H1 (cell line): ENCODE results near the gene RBM14. TPM values are rescaled to one million over a fixed set of nuclear protein-coding genes. Genes with fewer than 3 reads are reported as not detected.

Experiments used
- CTCF ChIA-PET: fragments of 300-600 bp; sonication (Branson Sonifier 250); formaldehyde crosslinking; loops from one replicate; lab custom pipeline; 2021; ENCODE audit not compliant: partially characterized antibody; lab: Charles Lee
- POLR2A ChIA-PET: fragments of 300-600 bp; sonication (Branson Sonifier 250); formaldehyde crosslinking; loops from one replicate; lab custom pipeline; 2021; ENCODE audit warnings: inconsistent platforms; ENCODE audit not compliant: partially characterized antibody; lab: Charles Lee
- DNase-seq, 2 experiments: peaks; one replicate each; pipeline versions ENCODE4 v3.0.0 to v3.0.0-alpha.2; 2010 to 2022; ENCODE audit warnings: low spot score in 2 of 2, low read depth in 1 of 2, mixed read lengths in 1 of 2
- FAIRE-seq: peaks from 2 replicates; lab custom pipeline; 2011; peaks lifted over from hg19 to GRCh38; lab: Jason Lieb, UNC
- H2AFZ ChIP-seq: 2 replicates; pipeline ENCODE4 v1.8.1; 2012; ENCODE audit warnings: low read length, inconsistent platforms
- H2AK5ac ChIP-seq: 2 replicates; pipeline ENCODE4 v1.6.1; 2013; ENCODE audit warnings: low read depth, low read length
- H2BK120ac ChIP-seq: replicated peaks from 2 replicates; pipeline ENCODE3; 2013; ENCODE audit warnings: low read depth, low read length, inconsistent platforms
- H2BK12ac ChIP-seq: 2 replicates; pipeline ENCODE4 v1.6.1; 2013; ENCODE audit warnings: low read depth, low read length
- H2BK15ac ChIP-seq: 2 replicates; pipeline ENCODE4 v1.6.1; 2013; ENCODE audit warnings: low read length
- H2BK20ac ChIP-seq: 2 replicates; pipeline ENCODE4 v1.6.1; 2013; ENCODE audit warnings: low read length
- H2BK5ac ChIP-seq: 2 replicates; pipeline ENCODE4 v1.6.1; 2013; ENCODE audit warnings: low read depth, low read length
- H3K14ac ChIP-seq: 2 replicates; pipeline ENCODE4 v1.6.1; 2013; ENCODE audit warnings: inconsistent platforms; ENCODE audit not compliant: insufficient read length
- H3K18ac ChIP-seq: 2 replicates; pipeline ENCODE4 v1.6.1; 2013; ENCODE audit warnings: low read length; ENCODE audit errors: extremely low read depth
- H3K23ac ChIP-seq: 2 replicates; pipeline ENCODE4 v1.6.1; 2013; ENCODE audit warnings: inconsistent platforms; ENCODE audit not compliant: insufficient read length
- H3K23me2 ChIP-seq: 2 replicates; pipeline ENCODE4 v1.6.1; 2013; ENCODE audit warnings: low read depth, low read length
- H3K27ac ChIP-seq: 2 replicates; pipeline ENCODE4 v1.6.1; 2011; ENCODE audit warnings: low read depth, low read length, inconsistent platforms
- H3K27me3 ChIP-seq, 4 experiments: replicated peaks in 1 of 4; 1 replicate in 1 of 4; 2 replicates in 3 of 4; pipeline versions ENCODE4 v1.6.1 to v1.8.1; 2011 to 2013; ENCODE audit warnings: low read length in 3 of 4, mild to moderate bottlenecking in 3 of 4, inconsistent platforms in 2 of 4, mixed read lengths in 2 of 4, moderate library complexity in 1 of 4; ENCODE audit not compliant: control insufficient read depth in 3 of 4, insufficient read depth in 3 of 4; ENCODE audit errors: extremely low read depth in 1 of 4
- H3K36me3 ChIP-seq, 4 experiments: 2 replicates each; pipeline versions ENCODE4 v1.6.1 to v1.8.1; 2011 to 2013; ENCODE audit warnings: mild to moderate bottlenecking in 4 of 4, low read length in 3 of 4, moderate library complexity in 2 of 4, control low read depth in 1 of 4, inconsistent platforms in 1 of 4; ENCODE audit not compliant: insufficient read depth in 4 of 4, control insufficient read depth in 2 of 4
- H3K4ac ChIP-seq: replicated peaks from 2 replicates; pipeline ENCODE3; 2013; ENCODE audit warnings: low read length, low read depth, mixed read lengths, inconsistent platforms; ENCODE audit not compliant: insufficient read length
- H3K4me1 ChIP-seq, 4 experiments: replicated peaks in 1 of 4; 1 replicate in 1 of 4; 2 replicates in 3 of 4; pipeline versions ENCODE4 v1.6.1 to v1.8.1; 2011 to 2013; ENCODE audit warnings: low read length in 3 of 4, inconsistent platforms in 2 of 4, mixed read lengths in 1 of 4; ENCODE audit not compliant: insufficient read depth in 4 of 4, control insufficient read depth in 3 of 4
- H3K4me2 ChIP-seq, 2 experiments: 2 replicates each; pipeline versions ENCODE4 v1.6.1 to v1.8.1; 2011 to 2013; ENCODE audit warnings: low read depth in 2 of 2, low read length in 2 of 2, control low read depth in 1 of 2, inconsistent platforms in 1 of 2, mild to moderate bottlenecking in 1 of 2; ENCODE audit not compliant: insufficient read depth in 1 of 2
- H3K4me3 ChIP-seq, 4 experiments: fragments of 200-600, 300-600 bp in 1 of 4; sonication (generic), shearing (Covaris generic), sonication (Bioruptor Twin) in 1 of 4; 2 replicates each; pipeline versions ENCODE4 v1.5.1 to v1.8.1; 2011 to 2016; ENCODE audit warnings: low read length in 4 of 4, low read depth in 3 of 4, control low read depth in 2 of 4, inconsistent platforms in 2 of 4, mild to moderate bottlenecking in 2 of 4, mixed read lengths in 1 of 4, moderate library complexity in 1 of 4; ENCODE audit not compliant: insufficient read depth in 2 of 4; ENCODE audit errors: extremely low read depth in 1 of 4
- H3K56ac ChIP-seq: replicated peaks from 2 replicates; pipeline ENCODE3; 2013; ENCODE audit warnings: low read depth, mild to moderate bottlenecking, mixed read lengths, low read length, inconsistent platforms; ENCODE audit not compliant: insufficient read length
- H3K79me1 ChIP-seq: 2 replicates; pipeline ENCODE4 v1.6.1; 2013; ENCODE audit warnings: low read depth, low read length, control low read depth
- H3K79me2 ChIP-seq, 2 experiments: 2 replicates each; pipeline versions ENCODE4 v1.6.1 to v1.8.1; 2012 to 2013; ENCODE audit warnings: low read length in 2 of 2, mild to moderate bottlenecking in 2 of 2, inconsistent platforms in 1 of 2; ENCODE audit not compliant: insufficient read depth in 2 of 2, control insufficient read depth in 1 of 2
- H3K9ac ChIP-seq, 4 experiments: replicated peaks in 1 of 4; 1 replicate in 1 of 4; 2 replicates in 3 of 4; pipeline versions ENCODE4 v1.6.1 to v1.8.1; 2011 to 2013; ENCODE audit warnings: low read depth in 3 of 4, low read length in 3 of 4, control low read depth in 2 of 4, mild to moderate bottlenecking in 2 of 4, moderate library complexity in 2 of 4, inconsistent platforms in 1 of 4; ENCODE audit errors: extremely low read depth in 1 of 4
- H3K9me3 ChIP-seq, 2 experiments: 2 replicates each; pipeline versions ENCODE4 v1.6.1 to v1.8.1; 2012 to 2013; ENCODE audit warnings: mild to moderate bottlenecking in 2 of 2, moderate library complexity in 2 of 2, control low read depth in 1 of 2, inconsistent platforms in 1 of 2, low read depth in 1 of 2, low read length in 1 of 2, mixed read lengths in 1 of 2; ENCODE audit not compliant: insufficient read depth in 2 of 2
- H4K20me1 ChIP-seq, 2 experiments: replicated peaks in 1 of 2; 2 replicates each; pipeline versions ENCODE3 to v1.8.1; 2011 to 2013; ENCODE audit warnings: inconsistent platforms in 2 of 2, low read length in 2 of 2, mild to moderate bottlenecking in 1 of 2; ENCODE audit not compliant: insufficient read depth in 2 of 2, control insufficient read depth in 1 of 2
- H4K5ac ChIP-seq: 2 replicates; pipeline ENCODE4 v1.6.1; 2013; ENCODE audit warnings: low read length, low read depth, mixed read lengths, inconsistent platforms; ENCODE audit not compliant: insufficient read length
- H4K8ac ChIP-seq: 2 replicates; pipeline ENCODE4 v1.8.0; 2013; ENCODE audit warnings: mild to moderate bottlenecking, moderate library complexity, low read length, inconsistent platforms; ENCODE audit not compliant: insufficient read depth; ENCODE audit errors: extremely low read depth
- H4K91ac ChIP-seq: replicated peaks from 2 replicates; pipeline ENCODE3; 2013; ENCODE audit warnings: low read length, mixed read lengths, inconsistent platforms; ENCODE audit not compliant: insufficient read length
- CEBPB ChIP-seq: IDR thresholded peaks from 2 replicates; pipeline ENCODE4 v1.6.1; 2012; ENCODE audit warnings: low read depth, low read length
- PHF8 ChIP-seq: fragments of 200-600 bp; sonication (generic); conservative IDR thresholded peaks from 2 replicates; pipeline ENCODE4 v1.7.1; 2012; ENCODE audit warnings: low read depth, mild to moderate bottlenecking, inconsistent platforms, low read length, moderate library complexity
- RXRA ChIP-seq: IDR thresholded peaks from 2 replicates; pipeline ENCODE4 v1.6.1; 2011; ENCODE audit warnings: low read depth, mild to moderate bottlenecking, low read length, moderate library complexity; ENCODE audit not compliant: insufficient read depth
- SIX5 ChIP-seq: IDR thresholded peaks from 2 replicates; pipeline ENCODE4 v1.6.1; 2011; ENCODE audit warnings: mild to moderate bottlenecking, low read depth, low read length
- WGBS, 2 experiments: shearing (Covaris generic) in 1 of 2; methylation state at CpG; one replicate each; pipeline versions ENCODE4 v1.1.6 to v1.1.7; 2013 to 2015; ENCODE audit warnings: low lambda C conversion rate in 2 of 2, mixed read lengths in 2 of 2, inconsistent platforms in 1 of 2, low coverage in 1 of 2, missing lambda C conversion rate in 1 of 2; ENCODE audit not compliant: insufficient replicate concordance in 2 of 2, insufficient coverage in 1 of 2, insufficient read length in 1 of 2; ENCODE audit errors: extremely low coverage in 1 of 2, missing lambda C conversion rate in 1 of 2; 5-methylcytosine and 5-hydroxymethylcytosine counted together
- polyA plus RNA-seq, 7 experiments: library from polyadenylated mRNA; depleted of rRNA in 3 of 7; stranded (reverse) in 5 of 7; unstranded in 2 of 7; fragments of >200 nt in 5 of 7; fragments of 200-250 nt in 2 of 7; gene quantifications; 1 replicate in 5 of 7; 2 replicates in 1 of 7; 4 replicates in 1 of 7; pipeline versions ENCODE4 v1.2.1 to v1.2.3, GENCODE V29; 2011 to 2013; ENCODE audit warnings: missing spikeins in 2 of 7, mixed read lengths in 2 of 7
- total RNA-seq: library from RNA; stranded (reverse); fragmentation: NEBNext Ultra II Directional; extraction: Animal tissue kit (Norgen Biotek cat#: 25700); gene quantifications from 2 replicates; pipeline ENCODE4 v1.2.1, GENCODE V29; 2021

Gene RBM14
- total and polyA plus RNA-seq, 2 of the 8 experiments (the other 6 are each of a cell fraction or from before 2014, with no cell fraction given), result 67.2 to 142 TPM

DNA sequence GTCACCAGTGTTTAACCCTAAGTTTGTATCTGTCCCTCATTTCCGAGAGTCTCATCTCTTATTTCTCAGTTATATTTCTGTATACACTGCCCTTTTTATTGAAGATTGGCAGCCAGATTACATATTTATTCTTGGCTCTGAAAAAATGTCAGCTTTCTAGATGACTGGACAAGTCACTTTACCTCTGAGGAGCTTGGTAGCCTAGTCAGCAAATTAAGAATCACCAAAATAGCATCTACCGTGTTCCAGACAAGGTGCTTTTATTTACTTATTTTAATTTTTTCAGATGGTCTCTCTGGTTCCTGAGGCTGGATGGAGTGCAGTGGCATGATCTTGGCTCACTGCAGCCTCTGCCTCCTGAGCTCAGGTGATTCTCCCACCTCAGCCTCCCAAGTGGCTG is 16.5 kb downstream of the RBM14 start:
- no peak overlapping the region for H3K23ac ChIP-seq
- H3K9ac ChIP-seq, result no peak overlapping the region
- no peak overlapping the region for H3K4me3 ChIP-seq
- H4K91ac ChIP-seq, result no peak overlapping the region
- H4K8ac ChIP-seq, result no peak overlapping the region
- no peak overlapping the region for H3K18ac ChIP-seq
- no peaks in the 10 kb centered on the region; the same call in 1 of the 2 replicates for H3K23me2 ChIP-seq
- WGBS, 2 experiments, result 97% methylated on average over 2 of the region's 2 CpGs; no CpG with 5 or more reads in 1 of the 2 experiments
- peaks cover 21% of the 10 kb centered on the region for H3K79me1 ChIP-seq
- H3K4ac ChIP-seq, result no peak overlapping the region
- peaks cover 17 to 54% (median 33%) of the 10 kb centered on the region in 4 experiments for H3K36me3 ChIP-seq
- H2AFZ ChIP-seq, result no peak overlapping the region
- no peak overlapping the region for H2BK120ac ChIP-seq
- no peak for FAIRE-seq
- H2BK12ac ChIP-seq, result no peak overlapping the region
- peaks cover 10 to 23% of the 10 kb centered on the region in 2 experiments for H4K20me1 ChIP-seq
- no peak for DNase-seq
- H2BK20ac ChIP-seq, result no peak overlapping the region
- H3K56ac ChIP-seq, result no peak overlapping the region
- no peaks in the 10 kb centered on the region for H3K9me3 ChIP-seq
- H3K27ac ChIP-seq, result no peak overlapping the region
- H2AK5ac ChIP-seq, result no peak overlapping the region
- ChIA-PET POLR2A (interaction anchor here (0.6 to 66.2 kb wide), 4 partner anchors 10 to 86 kb away, joined by 3 to 2165 read pairs (median 1084); partner anchors contain the start of genes ACTN3, CCDC87, CCS and RBM14), CTCF (interaction anchor here (1.2 to 1.5 kb wide), 3 partner anchors 11 to 53 kb away, joined by 3 to 4 read pairs (median 4); no protein-coding TSS in a partner anchor)
- no peak overlapping the region for H4K5ac ChIP-seq
- H2BK15ac ChIP-seq, result no peak overlapping the region
- H3K4me2 ChIP-seq, result no peak overlapping the region
- peaks cover 0 to 3% (median 2%) of the 10 kb centered on the region in 4 experiments; a peak in 5 of 7 replicates for H3K4me1 ChIP-seq
- no peak overlapping the region for H3K14ac ChIP-seq
- H3K79me2 ChIP-seq, result peaks cover 11 to 79% of the 10 kb centered on the region in 2 experiments
- no peaks in the 10 kb centered on the region for H3K27me3 ChIP-seq
- no peak overlapping the region for H2BK5ac ChIP-seq
- TF ChIP-seq CEBPB, result no peak
- no peak for TF ChIP-seq SIX5
- TF ChIP-seq PHF8, result no peak
- no peak for TF ChIP-seq RXRA
